NCI-H2081 treated with DMSO at 0.1 percent for 48 hours (cell line): ENCODE data around the gene CEP68.
A peak's percentile ranks its signal among the peaks of the same experiment; 100 is the strongest.
"Not testable (repeated sequence)": the region's sequence is repeated elsewhere in the genome, so short reads cannot be mapped to it uniquely, and the experiment has no call there.

ENCODE experiments used
- DNase-seq: peaks from one replicate; lab custom pipeline; 2025; lab: John Stamatoyannopoulos, UW

CEP68 gene

DNA sequence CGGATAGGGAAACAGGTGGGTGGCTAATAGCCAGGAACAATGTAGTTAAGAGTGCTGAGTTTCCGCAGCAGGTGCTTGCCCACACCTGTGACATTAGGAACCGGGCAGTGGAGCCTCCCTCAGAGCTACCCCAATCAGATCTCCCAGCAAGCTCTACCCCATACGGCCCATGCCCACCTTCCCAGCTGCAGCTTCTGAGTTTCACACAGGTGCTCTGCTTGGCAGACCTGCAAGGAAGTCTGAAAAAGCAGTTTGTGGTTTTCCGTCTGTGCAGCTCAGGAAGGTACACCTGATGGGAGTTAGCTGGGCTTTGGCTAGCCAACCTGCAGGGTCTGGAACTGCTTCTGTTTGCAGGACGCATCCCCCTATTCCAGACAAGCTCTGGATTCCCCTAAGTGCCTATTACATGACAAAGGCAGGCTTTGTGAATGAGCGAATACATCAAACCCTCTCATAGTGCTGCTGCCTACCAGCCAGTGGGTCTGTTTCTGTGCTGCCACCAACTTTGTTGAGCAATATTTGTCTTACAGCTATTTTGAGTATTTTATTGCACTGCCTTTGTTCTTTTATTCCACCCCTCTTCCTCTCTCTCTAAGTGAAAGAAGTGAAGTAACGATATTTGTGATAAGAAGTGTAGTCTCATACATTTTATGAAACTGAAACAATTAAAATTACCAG lies 24.7 kb upstream of the CEP68 start:
- DNase-seq: no peak

GRCh38 chr2:65032019-65032975 lies 23.9 kb upstream of the CEP68 start:
- no peak for DNase-seq

- no peak for DNase-seq
Measured at GRCh38 chr2:65033178-65033577, 23.0 kb upstream of the CEP68 start.

DNA sequence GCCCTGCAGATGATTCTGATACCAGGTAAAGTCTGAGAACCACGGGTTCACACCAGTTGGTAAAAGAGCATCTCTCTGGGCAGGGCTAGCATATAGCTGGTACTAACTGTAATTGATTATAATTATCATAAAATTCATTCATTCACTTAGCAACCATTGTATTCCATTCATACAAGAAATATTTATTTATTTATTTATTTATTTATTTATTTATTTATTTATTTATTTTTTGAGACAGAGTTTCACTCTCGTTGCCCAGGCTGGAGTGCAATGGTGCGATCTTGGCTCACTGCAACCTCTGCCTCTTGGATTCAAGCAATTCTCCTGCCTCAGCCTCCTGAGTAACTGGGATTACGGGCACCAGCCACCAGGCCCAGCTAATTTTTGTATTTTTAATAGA lies 22.5 kb upstream of the CEP68 start:
- not testable (repeated sequence) for DNase-seq

DNA sequence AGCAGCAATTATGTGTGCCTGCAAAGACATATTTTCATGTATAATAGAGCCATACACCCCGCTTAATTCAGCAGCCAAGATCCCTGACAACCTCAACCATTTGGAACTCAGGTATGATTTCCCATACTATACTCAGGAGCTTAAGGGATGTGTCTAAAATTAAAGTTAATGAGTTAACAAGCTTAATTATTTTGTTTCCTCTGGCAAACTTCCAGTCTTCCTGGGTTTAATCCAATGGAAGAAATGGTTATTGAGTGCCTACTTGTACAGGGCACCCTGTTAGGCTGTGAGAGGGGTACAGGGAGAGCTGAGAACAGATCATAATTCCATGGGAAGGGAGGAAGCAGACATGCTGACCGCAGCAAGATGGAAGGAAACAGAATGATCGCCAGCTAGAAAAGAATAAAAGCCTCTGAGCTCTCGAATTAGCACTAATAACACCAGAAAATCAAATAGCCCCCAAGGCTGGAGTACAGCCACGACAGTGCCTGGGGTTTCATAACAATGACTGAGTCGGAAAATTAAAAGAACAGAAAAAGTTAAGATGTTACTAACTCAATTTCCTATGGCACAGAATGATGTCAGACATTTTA lies 20.8 kb upstream of the CEP68 start:
- DNase-seq: no peak

- DNase-seq: no peak
Measured at GRCh38 chr2:65037178-65037577, 19.0 kb upstream of the CEP68 start.

DNA sequence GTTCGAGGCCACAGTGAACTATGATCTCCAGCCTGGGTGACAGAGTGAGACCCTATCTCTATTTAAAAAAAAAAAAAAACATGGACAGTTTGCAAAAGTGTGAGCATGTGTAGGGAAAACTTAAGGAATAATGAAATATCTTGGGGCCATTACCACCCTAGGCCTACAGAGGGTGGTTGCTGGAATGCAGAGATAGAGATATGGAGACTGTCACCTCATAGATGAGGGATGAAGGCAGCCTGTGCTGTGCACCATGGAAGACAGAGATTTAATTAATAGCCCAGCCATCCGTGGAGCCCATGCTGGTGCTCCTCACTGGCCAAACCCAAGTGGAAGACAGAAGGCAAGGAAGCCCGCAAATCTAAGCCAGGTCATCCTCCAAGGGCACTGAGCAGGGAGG lies 16.6 kb upstream of the CEP68 start:
- no peak for DNase-seq

DNA sequence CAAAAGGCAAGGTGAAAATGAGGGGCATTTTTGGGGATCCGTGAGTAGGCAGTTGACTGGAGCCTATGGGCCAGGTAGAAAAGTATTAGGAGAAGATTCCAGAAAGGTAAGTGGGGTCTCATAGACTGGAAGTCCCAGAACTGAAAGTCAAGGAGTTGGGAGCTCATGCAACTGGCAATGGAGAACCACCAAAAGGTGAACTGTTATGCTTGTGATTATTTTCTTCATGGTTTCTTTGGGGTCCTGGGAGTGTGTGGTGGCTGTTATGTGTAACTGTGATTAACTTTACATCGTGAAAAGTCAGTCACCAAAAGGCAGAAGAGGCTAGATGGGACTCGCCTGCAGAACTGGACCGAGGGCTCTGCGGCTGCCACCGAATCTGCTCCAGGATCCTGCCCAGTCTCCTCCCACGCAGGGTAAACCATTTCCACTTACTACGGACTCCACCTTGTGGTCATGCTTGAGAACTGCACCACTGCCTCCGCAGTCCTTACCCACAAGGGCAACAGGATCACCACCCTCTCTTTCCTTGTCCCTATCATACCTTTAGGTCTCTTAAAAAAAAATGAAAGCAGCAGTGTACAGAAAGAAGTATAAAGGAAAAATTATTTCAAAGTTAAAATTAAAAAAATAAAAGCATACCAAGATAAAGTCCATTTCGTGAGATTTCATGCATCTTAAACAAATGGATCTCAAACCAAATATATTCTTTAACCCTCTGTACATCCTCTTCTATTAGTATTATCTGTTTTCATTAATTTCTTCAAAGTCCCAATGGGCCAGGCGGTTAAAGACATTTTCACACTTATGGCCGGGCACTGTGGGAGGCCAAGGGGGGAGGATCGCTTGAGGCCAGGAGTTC lies 15.6 kb upstream of the CEP68 start:
- DNase-seq: peak; percentile 28

DNA sequence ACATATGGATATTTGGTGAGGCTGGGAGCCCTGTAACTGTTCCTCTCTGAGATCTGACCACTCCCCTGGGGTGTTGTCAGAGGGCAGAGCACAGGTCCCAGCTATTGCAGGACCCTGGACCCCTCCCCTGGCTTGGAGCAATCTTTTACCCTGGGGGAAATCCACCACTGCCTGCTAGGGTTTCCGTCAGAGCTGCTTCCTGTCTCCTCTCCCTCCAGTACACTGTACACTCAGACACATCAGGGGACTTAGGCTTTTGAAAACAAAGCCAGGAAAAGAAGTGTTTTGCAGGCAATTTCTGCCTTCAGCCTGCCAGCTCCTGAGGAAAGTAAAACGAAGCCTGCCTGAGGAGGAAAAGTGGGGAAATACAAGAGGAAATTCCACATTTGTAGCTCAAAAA lies 13.2 kb upstream of the CEP68 start:
- no peak for DNase-seq

GRCh38 chr2:65044097-65044735 lies 12.0 kb upstream of the CEP68 start:
- no peak for DNase-seq

- DNase-seq: no peak
Measured at GRCh38 chr2:65045651-65046050, 10.6 kb upstream of the CEP68 start.

GRCh38 chr2:65046633-65047407 lies 9.4 kb upstream of the CEP68 start:
- no peak for DNase-seq

- no peak for DNase-seq
Measured at GRCh38 chr2:65049010-65049639, 7.1 kb upstream of the CEP68 start.

- DNase-seq: no peak
Measured at GRCh38 chr2:65050931-65051330, 5.3 kb upstream of the CEP68 start.

DNA sequence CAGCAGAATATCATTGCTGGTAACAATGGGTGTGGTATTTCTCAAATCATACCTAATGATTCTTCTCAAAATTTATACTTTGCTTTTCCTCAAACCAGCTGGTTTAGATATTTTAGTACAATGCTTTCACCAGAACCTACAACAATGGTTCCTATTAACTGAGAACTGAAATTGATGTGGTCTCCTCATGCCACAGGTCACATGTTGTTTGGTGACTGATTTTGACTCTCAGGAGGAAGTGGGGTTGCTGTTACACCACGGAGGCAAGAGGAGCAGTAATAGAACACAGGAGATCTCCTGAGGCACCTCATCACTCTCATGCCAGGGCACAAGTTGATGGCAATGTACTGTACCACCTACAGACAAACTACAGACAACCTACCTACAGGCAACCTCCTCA lies 3.0 kb upstream of the CEP68 start:
- no peak for DNase-seq

DNA sequence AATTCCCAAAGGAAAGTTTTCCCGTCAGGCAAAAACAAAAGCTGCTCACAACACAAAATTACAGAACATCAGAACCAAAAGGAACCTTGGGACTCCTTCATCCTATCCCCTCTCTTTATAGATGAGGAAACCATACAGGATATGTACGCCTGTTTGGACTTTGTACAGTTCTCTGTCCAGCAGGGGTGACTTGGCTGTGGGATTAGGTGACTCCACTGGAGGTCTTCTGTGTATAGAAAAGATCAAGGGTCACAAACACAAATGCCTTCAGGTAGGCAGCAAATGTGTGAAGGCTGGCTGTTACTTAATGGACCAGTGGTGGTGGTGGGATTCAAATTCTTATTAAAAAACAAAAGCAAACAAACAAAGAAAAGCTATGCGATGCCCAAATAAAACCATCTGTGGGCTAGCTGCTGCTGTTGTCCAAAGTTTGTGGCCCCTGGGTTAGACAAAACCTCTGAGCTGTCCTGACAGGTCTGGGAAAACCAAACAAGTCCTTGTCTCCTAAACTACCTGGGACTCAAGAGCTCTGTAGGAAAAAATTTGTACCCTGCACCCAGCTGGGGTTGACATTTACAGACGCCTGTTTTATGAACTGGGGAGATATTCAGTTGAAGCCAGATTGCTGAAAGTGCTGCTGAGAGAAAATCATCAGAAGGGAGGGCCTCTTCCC lies 1.3 kb upstream of the CEP68 start:
- DNase-seq: no peak

GRCh38 chr2:65055422-65056214 lies 598 bp upstream of the CEP68 start:
- no peak for DNase-seq

DNA sequence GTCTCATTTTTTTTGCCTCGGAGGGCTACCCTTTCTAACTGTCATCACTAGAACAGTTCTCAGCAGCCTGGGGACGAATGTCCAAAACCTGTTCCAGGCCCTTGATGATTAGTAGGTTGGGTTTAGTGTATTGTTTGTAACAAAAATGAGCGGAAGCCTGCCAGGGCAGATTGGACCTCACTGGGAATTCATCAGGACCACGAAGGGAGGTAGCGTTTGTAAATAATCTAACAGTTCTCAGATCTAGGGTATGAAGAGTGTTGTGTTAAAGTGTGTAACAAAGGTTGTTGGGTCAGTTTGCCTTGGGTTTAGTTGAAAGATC lies 799 bp downstream of the CEP68 start:
- no peak for DNase-seq
